Kidney (tissue), 14 donors: ENCODE data around the gene LAMC1. TPM values are rescaled to one million over a fixed set of nuclear protein-coding genes. Genes with fewer than 3 reads are reported as not detected.

Source experiments
- DNase-seq, 5 donors: peaks; one replicate each; pipeline ENCODE4 v3.0.0-alpha.2; 2013 to 2020
- FAIRE-seq: peaks from 2 replicates; lab custom pipeline; 2012; peaks lifted over from hg19 to GRCh38; lab: Jason Lieb, UNC
- H3K27ac ChIP-seq, 2 donors: one replicate each; pipeline ENCODE4 v1.7.0; 2013; ENCODE audit warnings: low read depth in 2 of 2, low read length in 2 of 2, inconsistent platforms in 1 of 2
- H3K27me3 ChIP-seq: one replicate; pipeline ENCODE4 v1.7.1; 2013; ENCODE audit warnings: low read length, inconsistent platforms; ENCODE audit not compliant: control insufficient read depth, insufficient read depth
- H3K36me3 ChIP-seq, 3 donors: one replicate each; pipeline versions ENCODE4 v1.7.0 to v1.7.1; 2013; ENCODE audit warnings: low read length in 3 of 3, control low read depth in 1 of 3, inconsistent platforms in 1 of 3; ENCODE audit not compliant: insufficient read depth in 3 of 3, control insufficient read depth in 2 of 3
- H3K4me1 ChIP-seq, 3 donors: one replicate each; pipeline versions ENCODE4 v1.7.0 to v1.7.1; 2013; ENCODE audit warnings: low read length in 3 of 3, inconsistent platforms in 1 of 3, low read depth in 1 of 3; ENCODE audit not compliant: control insufficient read depth in 2 of 3, insufficient read depth in 2 of 3
- H3K4me3 ChIP-seq, 3 donors: one replicate each; pipeline versions ENCODE4 v1.7.0 to v1.8.1; 2013; ENCODE audit warnings: low read length in 3 of 3, control low read depth in 1 of 3, inconsistent platforms in 1 of 3
- H3K9ac ChIP-seq, 3 donors: one replicate each; pipeline versions ENCODE4 v1.7.0 to v1.7.1; 2013; ENCODE audit warnings: low read length in 3 of 3, control low read depth in 1 of 3, inconsistent platforms in 1 of 3
- H3K9me3 ChIP-seq, 3 donors: one replicate each; pipeline versions ENCODE4 v1.7.0 to v1.7.1; 2013; ENCODE audit warnings: low read length in 3 of 3, control low read depth in 1 of 3, inconsistent platforms in 1 of 3; ENCODE audit not compliant: control insufficient read depth in 2 of 3, insufficient read depth in 1 of 3
- intact Hi-C: fragments of 100-400 bp; cut with DNase I; formaldehyde crosslinking; loops from one replicate; pipeline ENCODE4 v1.11.1; 2022
- polyA plus RNA-seq: library from polyadenylated mRNA; stranded (reverse); fragments of 350-450 nt; fragmentation: Illumina TruSeq; extraction: RNeasy Lipid Tissue Mini Kit (QIAGEN cat#74804); gene quantifications from one replicate; pipeline ENCODE4 v1.2.3, GENCODE V29; 2014; ENCODE audit warnings: low read depth, low replicate concordance; ENCODE audit not compliant: insufficient read depth
- total RNA-seq: library from RNA; stranded (reverse); fragmentation: NEBNext Ultra II Directional; extraction: Animal tissue kit (Norgen Biotek cat#: 25700); gene quantifications from one replicate; pipeline ENCODE4 v1.2.1, GENCODE V29; 2021
- TF ChIP-seq, protein P1 (sequence below): IDR thresholded peaks from 3 replicates; pipeline ENCODE4 v1.5.1; 2012; ENCODE audit warnings: mild to moderate bottlenecking, moderate library complexity, borderline replicate concordance; ENCODE audit not compliant: insufficient read depth; ENCODE audit errors: extremely low read depth
- donor health status: control.
- donor health status: control.
- donor health status: control.
- donor health status: control.
- donor health status: control.
- donor health status: DM: yes; HTN: yes; CAD: no.
- donor health status: Normal renal cell carcinoma (clear cell type).

LAMC1 gene
- total and polyA plus RNA-seq, 2 donors from 2014 or later: 21.1 to 140 TPM

- DNase-seq (no peak), FAIRE-seq (no peak)
- no peak overlapping the region for H3K4me3 ChIP-seq
- H3K9ac ChIP-seq: no peak overlapping the region
- intact Hi-C loops: no loop called here
- no peaks in the 10 kb centered on the region for H3K36me3 ChIP-seq
- H3K4me1 ChIP-seq: peaks cover 4 to 6% (median 4%) of the 10 kb centered on the region in 3 donors
- no peaks in the 10 kb centered on the region for H3K27me3 ChIP-seq
- no peaks in the 10 kb centered on the region for H3K9me3 ChIP-seq
- H3K27ac ChIP-seq: no peak overlapping the region
- TF ChIP-seq, protein P1, sequence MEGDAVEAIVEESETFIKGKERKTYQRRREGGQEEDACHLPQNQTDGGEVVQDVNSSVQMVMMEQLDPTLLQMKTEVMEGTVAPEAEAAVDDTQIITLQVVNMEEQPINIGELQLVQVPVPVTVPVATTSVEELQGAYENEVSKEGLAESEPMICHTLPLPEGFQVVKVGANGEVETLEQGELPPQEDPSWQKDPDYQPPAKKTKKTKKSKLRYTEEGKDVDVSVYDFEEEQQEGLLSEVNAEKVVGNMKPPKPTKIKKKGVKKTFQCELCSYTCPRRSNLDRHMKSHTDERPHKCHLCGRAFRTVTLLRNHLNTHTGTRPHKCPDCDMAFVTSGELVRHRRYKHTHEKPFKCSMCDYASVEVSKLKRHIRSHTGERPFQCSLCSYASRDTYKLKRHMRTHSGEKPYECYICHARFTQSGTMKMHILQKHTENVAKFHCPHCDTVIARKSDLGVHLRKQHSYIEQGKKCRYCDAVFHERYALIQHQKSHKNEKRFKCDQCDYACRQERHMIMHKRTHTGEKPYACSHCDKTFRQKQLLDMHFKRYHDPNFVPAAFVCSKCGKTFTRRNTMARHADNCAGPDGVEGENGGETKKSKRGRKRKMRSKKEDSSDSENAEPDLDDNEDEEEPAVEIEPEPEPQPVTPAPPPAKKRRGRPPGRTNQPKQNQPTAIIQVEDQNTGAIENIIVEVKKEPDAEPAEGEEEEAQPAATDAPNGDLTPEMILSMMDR: no peak
Measured at GRCh38 chr1:183087001-183087400, 63.8 kb downstream of the LAMC1 start.

GRCh38 chr1:183089025-183089639 lies 65.9 kb downstream of the LAMC1 start:
- TF ChIP-seq, protein P1: no peak
- H3K4me1 ChIP-seq: peaks cover 4 to 9% (median 4%) of the 10 kb centered on the region in 3 donors
- no peaks in the 10 kb centered on the region for H3K9me3 ChIP-seq
- H3K27me3 ChIP-seq: no peaks in the 10 kb centered on the region
- FAIRE-seq: no peak
- no peak overlapping the region for H3K9ac ChIP-seq
- peak in 1 of 5 donors; percentile 27 for DNase-seq
- no peak overlapping the region for H3K4me3 ChIP-seq
- H3K36me3 ChIP-seq: no peaks in the 10 kb centered on the region
- intact Hi-C loops: no loop called here
- no peak overlapping the region for H3K27ac ChIP-seq

DNA sequence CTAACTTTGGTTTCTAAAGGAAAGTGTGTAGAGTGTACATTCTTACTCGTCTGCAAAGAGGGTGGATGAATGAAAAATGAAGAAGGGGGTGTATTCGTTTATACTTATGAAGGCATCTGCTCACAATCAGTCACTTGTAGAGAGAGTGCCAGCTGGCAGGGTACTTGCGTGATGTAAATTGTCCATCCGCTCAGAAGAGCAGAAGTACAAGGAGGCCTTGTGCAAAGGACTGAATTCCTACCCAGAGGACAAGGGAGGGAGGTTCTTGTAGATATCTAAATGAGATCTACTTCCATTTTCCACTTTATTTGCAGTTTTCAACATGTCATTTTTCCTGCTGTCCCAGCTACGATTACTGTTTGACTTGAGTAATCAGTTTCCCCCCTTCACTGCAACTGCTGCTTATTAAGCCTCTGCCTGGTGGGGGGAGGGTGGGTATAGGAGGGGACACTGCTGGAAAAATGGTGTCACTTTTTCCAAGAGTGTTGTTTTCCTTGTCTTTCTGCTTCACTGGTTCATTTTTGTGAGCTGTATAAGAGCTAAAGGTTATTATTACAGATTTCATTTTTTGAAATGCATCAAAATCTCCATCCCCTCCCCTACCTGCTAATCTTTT lies 67.3 kb downstream of the LAMC1 start:
- intact Hi-C loops: no loop called here
- no peak for FAIRE-seq

More for the DNA sequence above, 67.3 kb downstream of the LAMC1 start:
- TF ChIP-seq, protein P1: no peak
- Histone ChIP-seq H3K4me1 (peaks cover 4 to 9% (median 4%) of the 10 kb centered on the region in 3 donors), H3K9ac (no peak overlapping the region), H3K36me3 (no peaks in the 10 kb centered on the region), H3K4me3 (no peak overlapping the region), H3K9me3 (no peaks in the 10 kb centered on the region), H3K27ac (no peak overlapping the region), H3K27me3 (no peaks in the 10 kb centered on the region)
- DNase-seq: peak in 1 of 5 donors; percentile 25
